ENCODE results near the gene HRH3.

DNA sequence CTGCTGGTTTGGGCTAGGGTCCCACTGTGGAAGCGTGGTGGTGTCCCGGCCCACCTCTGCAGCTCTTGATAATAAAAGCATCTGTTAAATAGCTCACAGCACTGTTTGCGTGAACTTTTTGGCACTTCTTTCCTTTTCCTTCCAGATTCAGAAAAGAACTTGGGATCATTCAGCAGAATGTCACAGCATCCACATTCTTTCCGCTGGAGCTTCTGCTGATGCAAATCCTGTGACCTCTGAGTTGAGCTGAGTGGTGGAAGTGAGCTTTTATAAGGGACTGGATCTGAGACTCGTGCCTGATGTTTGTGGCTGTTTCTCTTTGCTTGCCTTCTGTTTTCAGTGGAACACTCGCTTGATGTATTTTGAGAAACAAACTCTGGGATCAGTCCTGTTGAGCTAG is 22.1 kb upstream of the HRH3 start:
- TF ChIP-seq, protein P1, sequence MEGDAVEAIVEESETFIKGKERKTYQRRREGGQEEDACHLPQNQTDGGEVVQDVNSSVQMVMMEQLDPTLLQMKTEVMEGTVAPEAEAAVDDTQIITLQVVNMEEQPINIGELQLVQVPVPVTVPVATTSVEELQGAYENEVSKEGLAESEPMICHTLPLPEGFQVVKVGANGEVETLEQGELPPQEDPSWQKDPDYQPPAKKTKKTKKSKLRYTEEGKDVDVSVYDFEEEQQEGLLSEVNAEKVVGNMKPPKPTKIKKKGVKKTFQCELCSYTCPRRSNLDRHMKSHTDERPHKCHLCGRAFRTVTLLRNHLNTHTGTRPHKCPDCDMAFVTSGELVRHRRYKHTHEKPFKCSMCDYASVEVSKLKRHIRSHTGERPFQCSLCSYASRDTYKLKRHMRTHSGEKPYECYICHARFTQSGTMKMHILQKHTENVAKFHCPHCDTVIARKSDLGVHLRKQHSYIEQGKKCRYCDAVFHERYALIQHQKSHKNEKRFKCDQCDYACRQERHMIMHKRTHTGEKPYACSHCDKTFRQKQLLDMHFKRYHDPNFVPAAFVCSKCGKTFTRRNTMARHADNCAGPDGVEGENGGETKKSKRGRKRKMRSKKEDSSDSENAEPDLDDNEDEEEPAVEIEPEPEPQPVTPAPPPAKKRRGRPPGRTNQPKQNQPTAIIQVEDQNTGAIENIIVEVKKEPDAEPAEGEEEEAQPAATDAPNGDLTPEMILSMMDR (IDR thresholded peaks at IDR 0.05): no peak
- TF ChIP-seq POLR2A (IDR thresholded peaks at IDR 0.05): no peak
